Measurements from ENCODE around the gene ZBTB40. TPM values are rescaled to one million over a fixed set of nuclear protein-coding genes. Genes with fewer than 3 reads are reported as not detected.

Gene ZBTB40
- total and polyA plus RNA-seq, 2 experiments from 2014 or later = 7.3 to 18.1 TPM

DNA sequence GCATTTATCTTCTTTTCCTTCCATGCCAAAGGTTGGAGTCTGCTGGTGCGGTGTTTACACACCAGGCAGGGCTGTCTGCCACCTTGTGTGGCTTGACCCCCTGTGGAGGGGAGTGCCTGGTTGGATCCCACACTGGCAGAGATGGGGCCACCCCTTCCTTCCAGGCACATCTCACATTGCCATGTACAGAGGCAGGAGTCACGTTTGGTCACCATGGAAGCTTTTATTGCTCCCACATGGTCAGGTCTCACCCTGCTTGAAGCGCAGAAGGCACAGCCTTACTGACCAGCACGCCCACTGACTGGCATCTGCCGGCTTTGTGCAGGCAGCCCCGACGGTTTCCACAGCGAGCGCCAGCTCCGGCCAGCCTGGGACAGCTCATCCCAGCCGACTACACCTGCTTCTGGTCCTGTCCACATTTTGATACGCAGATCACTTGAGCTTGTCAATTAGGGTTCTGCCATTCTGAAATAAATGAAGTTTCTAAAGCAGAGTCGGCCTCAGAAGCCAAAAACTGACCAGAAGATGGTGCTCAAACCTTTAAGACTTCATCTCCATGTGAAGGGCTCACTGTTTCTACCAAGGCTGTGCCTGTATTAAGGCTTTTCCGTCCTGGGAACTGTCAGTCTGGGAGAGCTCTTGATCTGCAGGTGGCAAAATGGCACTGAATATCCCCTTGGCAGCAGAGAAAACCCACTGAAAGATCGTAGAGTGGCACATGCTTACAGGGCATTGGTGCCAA is 76.1 kb downstream of the ZBTB40 start:
- no peak overlapping the region for H3K27ac ChIP-seq
- H4K20me1 ChIP-seq (ENCODE audit: insufficient read depth, poor library complexity, severe bottlenecking) = no peaks in the 10 kb centered on the region
- H2AFZ ChIP-seq = no peak overlapping the region
- no peaks in the 10 kb centered on the region for H3K36me3 ChIP-seq (replicated peaks; ENCODE audit: insufficient read depth, low read depth)
- 90% methylated on average over 15 of the region's 15 CpGs for whole genome bisulfite sequencing (ENCODE audit: low lambda C conversion rate, missing lambda C conversion rate)
- H3K4me1 ChIP-seq (ENCODE audit: insufficient read depth) = no peaks in the 10 kb centered on the region
- no peaks in the 10 kb centered on the region for H3K79me2 ChIP-seq
- no peaks in the 10 kb centered on the region for H3K9me2 ChIP-seq (replicated peaks; ENCODE audit: insufficient read depth)
- H3K4me3 ChIP-seq = no peak overlapping the region
- no peaks in the 10 kb centered on the region for H3K9me3 ChIP-seq (ENCODE audit: low read depth)
- no peak for DNase-seq (ENCODE audit: low spot score)
- TF ChIP-seq EZH2 (IDR thresholded peaks at IDR 0.05; ENCODE audit: borderline replicate concordance) = no peak
- peak; percentile 26 for TF ChIP-seq CTCF (IDR thresholded peaks at IDR 0.05; ENCODE audit: poor library complexity)
- TF ChIP-seq EZH2phosphoT487 (IDR thresholded peaks at IDR 0.05; ENCODE audit: low read depth, severe bottlenecking, unreplicated experiment) = no peak
- H3K27me3 ChIP-seq = no peaks in the 10 kb centered on the region
- no peak overlapping the region for H3K4me2 ChIP-seq

GRCh38 chr1:22528451-22528850 is 76.8 kb downstream of the ZBTB40 start:
- no peaks in the 10 kb centered on the region for H3K27me3 ChIP-seq
- H3K4me1 ChIP-seq (ENCODE audit: insufficient read depth) = no peaks in the 10 kb centered on the region
- H3K4me2 ChIP-seq = no peak overlapping the region
- H3K4me3 ChIP-seq = no peak overlapping the region
- H3K9me2 ChIP-seq (replicated peaks; ENCODE audit: insufficient read depth) = no peaks in the 10 kb centered on the region
- no peak for DNase-seq (ENCODE audit: low spot score)
- H3K27ac ChIP-seq = no peak overlapping the region
- WGBS (ENCODE audit: low lambda C conversion rate, missing lambda C conversion rate) = 98% methylated on average over 7 of the region's 7 CpGs
- TF ChIP-seq EZH2phosphoT487 (IDR thresholded peaks at IDR 0.05; ENCODE audit: low read depth, severe bottlenecking, unreplicated experiment) (no peak), EZH2 (IDR thresholded peaks at IDR 0.05; ENCODE audit: borderline replicate concordance) (no peak), CTCF (IDR thresholded peaks at IDR 0.05; ENCODE audit: poor library complexity) (no peak)
- H3K9me3 ChIP-seq (ENCODE audit: low read depth) = no peaks in the 10 kb centered on the region
- no peaks in the 10 kb centered on the region for H4K20me1 ChIP-seq (ENCODE audit: insufficient read depth, poor library complexity, severe bottlenecking)
- no peaks in the 10 kb centered on the region for H3K36me3 ChIP-seq (replicated peaks; ENCODE audit: insufficient read depth, low read depth)
- no peaks in the 10 kb centered on the region for H3K79me2 ChIP-seq
- H2AFZ ChIP-seq = no peak overlapping the region

DNA sequence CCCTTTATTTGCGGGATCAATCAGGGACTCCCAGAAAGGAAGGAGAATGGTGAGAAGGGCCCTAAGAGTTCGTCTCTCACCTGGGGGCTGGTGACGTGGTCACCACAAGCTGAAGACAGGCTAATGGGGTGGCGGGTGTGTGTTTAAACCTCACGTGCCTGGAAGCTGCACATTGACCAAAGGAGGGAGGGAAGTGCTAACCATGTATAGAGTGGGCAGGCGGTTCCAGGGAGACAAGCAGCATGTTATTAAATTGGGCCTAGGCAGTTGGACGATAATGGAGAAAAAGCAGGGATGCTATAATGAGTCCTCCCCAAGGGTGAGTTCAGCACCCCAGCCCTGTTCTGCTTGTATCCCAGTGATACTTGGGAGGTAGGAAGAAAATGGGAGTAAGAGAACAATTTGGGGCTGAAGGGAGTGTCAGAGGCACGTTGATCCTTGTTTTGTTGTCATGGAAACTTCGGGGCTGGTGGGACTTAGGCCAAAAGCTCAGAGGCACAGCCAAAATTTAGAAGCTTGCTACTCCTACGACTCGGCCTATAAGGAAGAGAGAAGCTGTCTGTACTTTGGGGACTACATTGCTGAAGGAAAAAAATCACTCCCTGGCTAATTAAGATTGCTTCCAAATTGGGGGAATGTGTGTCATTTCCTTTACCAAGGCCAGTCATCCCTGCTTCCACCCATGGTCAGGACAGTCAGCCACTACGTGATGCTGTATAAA is 78.4 kb downstream of the ZBTB40 start:
- no peak overlapping the region for H3K4me2 ChIP-seq
- no peaks in the 10 kb centered on the region for H3K4me1 ChIP-seq (ENCODE audit: insufficient read depth)
- no peaks in the 10 kb centered on the region for H3K9me2 ChIP-seq (replicated peaks; ENCODE audit: insufficient read depth)
- H3K27me3 ChIP-seq = no peaks in the 10 kb centered on the region
- H2AFZ ChIP-seq = no peak overlapping the region
- H3K36me3 ChIP-seq (replicated peaks; ENCODE audit: insufficient read depth, low read depth) = no peaks in the 10 kb centered on the region
- H3K9me3 ChIP-seq (ENCODE audit: low read depth) = no peaks in the 10 kb centered on the region
- H3K27ac ChIP-seq = no peak overlapping the region
- 82% methylated on average over 12 of the region's 12 CpGs for WGBS (ENCODE audit: low lambda C conversion rate, missing lambda C conversion rate)
- H3K4me3 ChIP-seq = no peak overlapping the region
- H4K20me1 ChIP-seq (ENCODE audit: insufficient read depth, poor library complexity, severe bottlenecking) = no peaks in the 10 kb centered on the region
- no peak for DNase-seq (ENCODE audit: low spot score)
- TF ChIP-seq EZH2phosphoT487 (IDR thresholded peaks at IDR 0.05; ENCODE audit: low read depth, severe bottlenecking, unreplicated experiment) (no peak), EZH2 (IDR thresholded peaks at IDR 0.05; ENCODE audit: borderline replicate concordance) (no peak), CTCF (IDR thresholded peaks at IDR 0.05; ENCODE audit: poor library complexity) (no peak)
- H3K79me2 ChIP-seq = no peaks in the 10 kb centered on the region

Measured in hepatocyte (in vitro differentiated cells).